SK-N-SH (cell line): Measurements from ENCODE around the gene TOPBP1. TPM values are rescaled to one million over a fixed set of nuclear protein-coding genes. Genes with fewer than 3 reads are reported as not detected.
A peak's percentile ranks its signal among the peaks of the same experiment; 100 is the strongest.

ENCODE experiments used
- CTCF ChIA-PET: fragments of 300-600, 350-600 bp; formaldehyde crosslinking; extraction: SDS; loops from one replicate; lab custom pipeline; 2021; lab: Yijun Ruan, JAX
- POLR2A ChIA-PET: fragments of 350-600 bp; sonication (Branson Sonifier 250); formaldehyde crosslinking; extraction: SDS; loops from one replicate; lab custom pipeline; 2020; ENCODE audit warnings: antibody characterized with exemption, inconsistent platforms; lab: Yijun Ruan, JAX
- DNase-seq: peaks from one replicate; pipeline ENCODE4 v3.0.0; 2012
- H2AFZ ChIP-seq: fragments of 200-600 bp; sonication (generic); 2 replicates; pipeline ENCODE4 v1.8.1; 2016; ENCODE audit warnings: antibody characterized with exemption, mild to moderate bottlenecking, low read depth
- H3F3A ChIP-seq: fragments of 200-600 bp; sonication (generic); replicated peaks from 2 replicates; pipeline ENCODE3; 2016; ENCODE audit warnings: antibody characterized with exemption, mild to moderate bottlenecking; ENCODE audit not compliant: insufficient read depth
- H3K27ac ChIP-seq, 2 experiments: fragments of 200-500 bp in 1 of 2; fragments of 200-600 bp in 1 of 2; sonication (Bioruptor generic) in 1 of 2; sonication (generic), shearing (Covaris generic) in 1 of 2; 2 replicates each; pipeline versions ENCODE4 v1.5.1 to v1.6.1; 2014 to 2016; ENCODE audit warnings: low read depth in 2 of 2, inconsistent platforms in 1 of 2, low read length in 1 of 2, mild to moderate bottlenecking in 1 of 2, mixed read lengths in 1 of 2
- H3K27me3 ChIP-seq: fragments of 200-600 bp; sonication (generic), shearing (Covaris generic); 2 replicates; pipeline ENCODE4 v1.6.1; 2016; ENCODE audit warnings: mixed run types; ENCODE audit not compliant: insufficient read depth
- H3K36me3 ChIP-seq, 2 experiments: fragments of 200-500 bp in 1 of 2; fragments of 200-600 bp in 1 of 2; sonication (Bioruptor generic) in 1 of 2; sonication (generic) in 1 of 2; replicated peaks in 1 of 2; 2 replicates each; pipeline versions ENCODE3 to v1.5.1; 2014 to 2016; ENCODE audit warnings: low read length in 1 of 2, mild to moderate bottlenecking in 1 of 2; ENCODE audit not compliant: insufficient read depth in 2 of 2, control insufficient read depth in 1 of 2
- H3K4me1 ChIP-seq, 2 experiments: fragments of 200-500 bp in 1 of 2; fragments of 200-600 bp in 1 of 2; sonication (Bioruptor generic) in 1 of 2; sonication (generic), shearing (Covaris generic) in 1 of 2; 2 replicates each; pipeline versions ENCODE4 v1.5.1 to v1.6.1; 2014 to 2016; ENCODE audit warnings: low read depth in 1 of 2, low read length in 1 of 2, mixed run types in 1 of 2; ENCODE audit not compliant: insufficient read depth in 2 of 2, control insufficient read depth in 1 of 2
- H3K4me2 ChIP-seq: fragments of 200-600 bp; sonication (generic), shearing (Covaris generic); 2 replicates; pipeline ENCODE4 v1.6.1; 2017; ENCODE audit warnings: mixed run types
- H3K4me3 ChIP-seq, 2 experiments: fragments of 200-500 bp in 1 of 2; fragments of 200-600 bp in 1 of 2; sonication (Bioruptor generic) in 1 of 2; sonication (generic), shearing (Covaris generic) in 1 of 2; 2 replicates each; pipeline versions ENCODE4 v1.5.1 to v1.8.1; 2014 to 2016; ENCODE audit warnings: low read depth in 2 of 2, inconsistent platforms in 1 of 2, low read length in 1 of 2, mild to moderate bottlenecking in 1 of 2, mixed read lengths in 1 of 2, moderate library complexity in 1 of 2
- H3K79me2 ChIP-seq: fragments of 200-600 bp; sonication (generic); 2 replicates; pipeline ENCODE4 v1.8.1; 2017; ENCODE audit warnings: mild to moderate bottlenecking; ENCODE audit not compliant: insufficient read depth
- H3K9ac ChIP-seq: fragments of 200-600 bp; sonication (generic); 2 replicates; pipeline ENCODE4 v1.6.1; 2017; ENCODE audit warnings: mixed run types
- H3K9me2 ChIP-seq: fragments of 200-600 bp; sonication (generic); 2 replicates; pipeline ENCODE4 v1.6.1; 2017; ENCODE audit warnings: mixed run types
- H3K9me3 ChIP-seq: fragments of 200-600 bp; sonication (generic); 2 replicates; pipeline ENCODE4 v1.6.1; 2017; ENCODE audit warnings: mixed run types, mild to moderate bottlenecking, moderate library complexity
- H4K20me1 ChIP-seq: fragments of 200-600 bp; sonication (generic); 2 replicates; pipeline ENCODE4 v1.6.1; 2017; ENCODE audit warnings: mild to moderate bottlenecking, mixed run types; ENCODE audit not compliant: insufficient read depth
- CHD2 ChIP-seq: fragments of 150-350 bp; IDR thresholded peaks from 2 replicates; pipeline ENCODE4 v1.6.1; 2018; ENCODE audit warnings: low read length; ENCODE audit not compliant: partially characterized antibody
- FOXJ3 ChIP-seq: sonication (generic); formaldehyde crosslinking; IDR thresholded peaks from 2 replicates; pipeline ENCODE4 v1.5.1; 2020; ENCODE audit warnings: mild to moderate bottlenecking, missing genetic modification reagents
- GATA2 ChIP-seq: sonication (generic); formaldehyde crosslinking; IDR thresholded peaks from 2 replicates; pipeline ENCODE4 v1.5.0; 2020; ENCODE audit warnings: mild to moderate bottlenecking, missing genetic modification reagents
- NFIC ChIP-seq: IDR thresholded peaks from 2 replicates; pipeline ENCODE4 v1.4.0; 2012; ENCODE audit warnings: borderline replicate concordance
- NRF1 ChIP-seq: IDR thresholded peaks from 2 replicates; pipeline ENCODE4 v1.6.1; 2012; ENCODE audit warnings: low read depth, mild to moderate bottlenecking, low read length
- RAD21 ChIP-seq: IDR thresholded peaks from 2 replicates; pipeline ENCODE4 v1.6.1; 2012; ENCODE audit warnings: mild to moderate bottlenecking, low read length
- RFX5 ChIP-seq: IDR thresholded peaks from 2 replicates; pipeline ENCODE4 v1.6.1; 2012; ENCODE audit warnings: mild to moderate bottlenecking, improper control_type of control experiment, low read length
- SIN3A ChIP-seq: IDR thresholded peaks from 2 replicates; pipeline ENCODE4 v1.6.1; 2012; ENCODE audit warnings: low read depth, mild to moderate bottlenecking, low read length, moderate library complexity, borderline replicate concordance
- TAF1 ChIP-seq: IDR thresholded peaks from 2 replicates; pipeline ENCODE4 v1.6.1; 2012; ENCODE audit warnings: low read depth, mild to moderate bottlenecking, low read length, moderate library complexity, borderline replicate concordance
- WGBS: methylation state at CpG from one replicate; pipeline ENCODE4 v1.1.6; 2017; ENCODE audit warnings: low lambda C conversion rate; 5-methylcytosine and 5-hydroxymethylcytosine counted together
- polyA plus RNA-seq, 3 experiments: library from polyadenylated mRNA; depleted of rRNA; stranded (reverse); fragments of >200 nt; gene quantifications; 2 replicates each; pipeline ENCODE4 v1.2.3, GENCODE V29; 2012
- TF ChIP-seq, protein P1 (sequence below): IDR thresholded peaks from 2 replicates; pipeline ENCODE4 v1.4.0; 2012; ENCODE audit warnings: low read depth
- TF ChIP-seq, protein P2 (sequence below): IDR thresholded peaks from 2 replicates; pipeline ENCODE4 v1.4.0; 2012; ENCODE audit warnings: low read depth, borderline replicate concordance
- TF ChIP-seq, protein P3 (sequence below): fragments of 200-600 bp; sonication (generic); IDR thresholded peaks from 2 replicates; pipeline ENCODE4 v1.6.1; 2017; ENCODE audit warnings: antibody characterized with exemption, mild to moderate bottlenecking, moderate library complexity
- TF ChIP-seq, protein P4 (sequence below): fragments of 150-350 bp; IDR thresholded peaks from 2 replicates; pipeline ENCODE4 v1.6.1; 2016; ENCODE audit warnings: mild to moderate bottlenecking, low read depth, low read length
- TF ChIP-seq, protein P5 (sequence below): IDR thresholded peaks from 2 replicates; pipeline ENCODE4 v1.4.0; 2012; ENCODE audit warnings: low read depth, borderline replicate concordance

The TOPBP1 gene
- polyA plus RNA-seq, 1 of the 3 experiments (the other 2 are of a cell fraction), result 15.7 TPM

DNA sequence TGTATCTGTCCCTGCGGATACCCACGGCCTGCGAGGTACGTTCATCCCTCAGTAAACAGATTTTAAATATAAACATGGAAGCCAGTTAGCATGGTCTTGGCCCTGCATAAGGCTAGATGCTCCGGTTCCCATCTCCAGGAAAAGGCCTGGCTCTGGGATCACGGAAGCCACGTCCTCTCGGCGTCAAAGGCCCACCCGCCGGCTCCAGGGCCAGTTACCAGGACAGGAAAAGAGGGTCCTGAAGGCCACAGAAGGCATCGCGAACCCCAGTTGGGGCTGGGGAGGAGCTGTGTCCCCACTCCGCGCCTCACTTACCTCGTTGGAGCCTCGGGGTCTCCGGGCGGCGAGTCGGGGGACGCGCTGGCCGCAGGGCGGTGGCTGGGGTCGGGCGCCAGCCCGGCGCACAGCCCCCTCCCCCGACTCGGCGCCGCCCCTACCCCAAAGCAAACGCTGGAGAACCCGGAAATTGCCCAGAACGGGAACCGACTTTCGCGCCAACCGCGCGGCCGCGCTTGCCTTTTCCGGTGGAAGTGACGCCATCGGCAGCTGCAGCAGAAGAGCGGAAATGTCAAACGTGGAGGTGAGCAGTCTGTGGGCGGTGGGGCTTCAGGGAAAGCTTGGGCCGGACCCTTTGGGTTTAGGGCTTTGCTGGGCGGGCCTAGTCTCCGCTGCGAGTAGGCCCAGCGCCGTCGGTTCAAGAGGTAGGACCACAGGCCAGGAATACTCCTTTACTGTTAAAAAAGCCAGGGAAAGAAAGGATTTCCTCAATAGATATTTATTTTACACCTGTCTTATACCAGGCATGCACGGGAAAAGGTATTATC is at the start of gene TOPBP1 (continued):
- peak; percentile 77 for TF ChIP-seq CHD2
- TF ChIP-seq, protein P1, sequence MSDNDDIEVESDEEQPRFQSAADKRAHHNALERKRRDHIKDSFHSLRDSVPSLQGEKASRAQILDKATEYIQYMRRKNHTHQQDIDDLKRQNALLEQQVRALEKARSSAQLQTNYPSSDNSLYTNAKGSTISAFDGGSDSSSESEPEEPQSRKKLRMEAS, result peak; percentile 80
- TF ChIP-seq, protein P2, sequence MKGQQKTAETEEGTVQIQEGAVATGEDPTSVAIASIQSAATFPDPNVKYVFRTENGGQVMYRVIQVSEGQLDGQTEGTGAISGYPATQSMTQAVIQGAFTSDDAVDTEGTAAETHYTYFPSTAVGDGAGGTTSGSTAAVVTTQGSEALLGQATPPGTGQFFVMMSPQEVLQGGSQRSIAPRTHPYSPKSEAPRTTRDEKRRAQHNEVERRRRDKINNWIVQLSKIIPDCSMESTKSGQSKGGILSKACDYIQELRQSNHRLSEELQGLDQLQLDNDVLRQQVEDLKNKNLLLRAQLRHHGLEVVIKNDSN, result no peak

DNA sequence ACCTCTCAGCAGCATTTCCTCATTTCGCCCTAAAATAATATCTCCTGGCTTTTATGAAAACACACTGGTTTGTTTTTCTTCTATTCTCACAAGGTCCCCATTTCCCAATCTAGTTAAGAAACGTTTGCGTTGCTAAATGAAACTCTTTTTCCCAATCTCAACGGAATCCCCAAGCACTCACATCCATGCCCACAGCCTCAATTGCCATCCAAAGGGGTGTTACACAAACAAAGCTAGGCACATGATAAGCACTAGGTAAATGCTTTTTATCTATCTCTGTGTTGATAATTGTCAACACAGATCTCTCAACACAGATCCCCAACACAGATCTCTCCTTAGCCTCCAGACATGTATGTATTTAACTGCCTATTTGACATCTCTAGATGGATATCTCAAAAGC is 49.3 kb upstream of the TOPBP1 start:
- H2AFZ ChIP-seq, result no peak overlapping the region
- no peaks in the 10 kb centered on the region for H3K9me3 ChIP-seq
- ChIA-PET CTCF (interaction anchor here (0.9 kb wide), 1 partner anchor 10 kb away, joined by 3 read pairs; no protein-coding TSS in a partner anchor), POLR2A (no interaction called here)
- no peaks in the 10 kb centered on the region for H3K36me3 ChIP-seq
- H3K4me1 ChIP-seq, result no peaks in the 10 kb centered on the region; a peak in 1 of 4 replicates
- H3K4me3 ChIP-seq, result no peak overlapping the region
- H3K9me2 ChIP-seq, result no peaks in the 10 kb centered on the region
- no peak overlapping the region for H3K4me2 ChIP-seq
- peaks cover 18% of the 10 kb centered on the region; the same call in 1 of the 2 replicates for H3K27me3 ChIP-seq
- 15% methylated on average over 4 of the region's 4 CpGs for WGBS
- H3K9ac ChIP-seq, result no peak overlapping the region
- no peaks in the 10 kb centered on the region for H4K20me1 ChIP-seq
- TF ChIP-seq, protein P3, sequence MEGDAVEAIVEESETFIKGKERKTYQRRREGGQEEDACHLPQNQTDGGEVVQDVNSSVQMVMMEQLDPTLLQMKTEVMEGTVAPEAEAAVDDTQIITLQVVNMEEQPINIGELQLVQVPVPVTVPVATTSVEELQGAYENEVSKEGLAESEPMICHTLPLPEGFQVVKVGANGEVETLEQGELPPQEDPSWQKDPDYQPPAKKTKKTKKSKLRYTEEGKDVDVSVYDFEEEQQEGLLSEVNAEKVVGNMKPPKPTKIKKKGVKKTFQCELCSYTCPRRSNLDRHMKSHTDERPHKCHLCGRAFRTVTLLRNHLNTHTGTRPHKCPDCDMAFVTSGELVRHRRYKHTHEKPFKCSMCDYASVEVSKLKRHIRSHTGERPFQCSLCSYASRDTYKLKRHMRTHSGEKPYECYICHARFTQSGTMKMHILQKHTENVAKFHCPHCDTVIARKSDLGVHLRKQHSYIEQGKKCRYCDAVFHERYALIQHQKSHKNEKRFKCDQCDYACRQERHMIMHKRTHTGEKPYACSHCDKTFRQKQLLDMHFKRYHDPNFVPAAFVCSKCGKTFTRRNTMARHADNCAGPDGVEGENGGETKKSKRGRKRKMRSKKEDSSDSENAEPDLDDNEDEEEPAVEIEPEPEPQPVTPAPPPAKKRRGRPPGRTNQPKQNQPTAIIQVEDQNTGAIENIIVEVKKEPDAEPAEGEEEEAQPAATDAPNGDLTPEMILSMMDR, result no peak
- TF ChIP-seq RFX5 (no peak), NRF1 (no peak), GATA2 (CRISPR knock-in tag) (peak; percentile 28; the same call in 1 of the 2 replicates), FOXJ3 (no peak)
- no peak for DNase-seq
- H3F3A ChIP-seq, result no peaks in the 10 kb centered on the region
- H3K79me2 ChIP-seq, result no peaks in the 10 kb centered on the region
- H3K27ac ChIP-seq, result no peak overlapping the region

DNA sequence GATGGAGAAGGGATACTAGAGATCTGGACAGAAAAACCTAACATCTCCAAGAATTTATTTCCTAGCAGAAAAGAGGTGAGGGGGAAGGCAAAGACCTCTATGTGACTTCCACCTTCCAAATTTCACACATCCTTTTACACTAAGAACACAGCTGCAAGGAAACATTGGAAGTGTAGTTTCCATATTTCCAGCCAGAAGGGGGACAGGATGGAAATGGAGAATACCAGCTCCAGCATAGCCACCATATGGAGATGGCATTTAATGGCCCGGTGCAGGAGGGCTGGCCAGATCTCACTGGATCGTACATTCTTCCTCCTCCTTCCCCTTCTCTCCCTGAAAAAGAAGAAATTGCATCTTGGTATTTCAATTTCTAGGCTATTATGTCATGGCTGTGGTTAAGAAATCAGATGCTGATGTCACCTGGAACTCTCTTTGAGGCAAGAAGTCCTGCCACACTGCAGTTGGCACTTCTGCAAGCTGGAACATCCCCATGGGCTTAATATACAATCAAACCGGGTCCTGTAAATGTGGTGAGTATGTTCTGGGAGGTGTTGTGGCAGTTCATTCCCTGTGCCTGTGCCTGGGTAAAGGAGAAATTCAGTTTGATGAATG is 47.5 kb upstream of the TOPBP1 start:
- Histone ChIP-seq H3K9me2 (no peaks in the 10 kb centered on the region), H3K79me2 (no peaks in the 10 kb centered on the region), H3F3A (no peaks in the 10 kb centered on the region), H4K20me1 (no peaks in the 10 kb centered on the region), H2AFZ (no peak overlapping the region), H3K4me3 (no peak overlapping the region), H3K36me3 (no peaks in the 10 kb centered on the region), H3K4me2 (no peak overlapping the region), H3K4me1 (no peaks in the 10 kb centered on the region; a peak in 1 of 4 replicates), H3K9ac (no peak overlapping the region), H3K27ac (no peak overlapping the region), H3K9me3 (no peaks in the 10 kb centered on the region), H3K27me3 (peaks cover 18% of the 10 kb centered on the region; the same call in 1 of the 2 replicates)
- DNase-seq, result no peak
- ChIA-PET CTCF (interaction anchor here (0.6 to 1.4 kb wide), 5 partner anchors 10 to 1442 kb away, joined by 3 to 4 read pairs (median 3); no protein-coding TSS in a partner anchor), POLR2A (no interaction called here)
- WGBS, result 6% methylated on average over 3 of the region's 3 CpGs
- TF ChIP-seq NFIC (no peak), SIN3A (no peak), TAF1 (no peak), RAD21 (no peak)
- TF ChIP-seq, protein P2, result no peak
- TF ChIP-seq, protein P4, sequence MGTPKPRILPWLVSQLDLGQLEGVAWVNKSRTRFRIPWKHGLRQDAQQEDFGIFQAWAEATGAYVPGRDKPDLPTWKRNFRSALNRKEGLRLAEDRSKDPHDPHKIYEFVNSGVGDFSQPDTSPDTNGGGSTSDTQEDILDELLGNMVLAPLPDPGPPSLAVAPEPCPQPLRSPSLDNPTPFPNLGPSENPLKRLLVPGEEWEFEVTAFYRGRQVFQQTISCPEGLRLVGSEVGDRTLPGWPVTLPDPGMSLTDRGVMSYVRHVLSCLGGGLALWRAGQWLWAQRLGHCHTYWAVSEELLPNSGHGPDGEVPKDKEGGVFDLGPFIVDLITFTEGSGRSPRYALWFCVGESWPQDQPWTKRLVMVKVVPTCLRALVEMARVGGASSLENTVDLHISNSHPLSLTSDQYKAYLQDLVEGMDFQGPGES, result no peak
- TF ChIP-seq, protein P5, sequence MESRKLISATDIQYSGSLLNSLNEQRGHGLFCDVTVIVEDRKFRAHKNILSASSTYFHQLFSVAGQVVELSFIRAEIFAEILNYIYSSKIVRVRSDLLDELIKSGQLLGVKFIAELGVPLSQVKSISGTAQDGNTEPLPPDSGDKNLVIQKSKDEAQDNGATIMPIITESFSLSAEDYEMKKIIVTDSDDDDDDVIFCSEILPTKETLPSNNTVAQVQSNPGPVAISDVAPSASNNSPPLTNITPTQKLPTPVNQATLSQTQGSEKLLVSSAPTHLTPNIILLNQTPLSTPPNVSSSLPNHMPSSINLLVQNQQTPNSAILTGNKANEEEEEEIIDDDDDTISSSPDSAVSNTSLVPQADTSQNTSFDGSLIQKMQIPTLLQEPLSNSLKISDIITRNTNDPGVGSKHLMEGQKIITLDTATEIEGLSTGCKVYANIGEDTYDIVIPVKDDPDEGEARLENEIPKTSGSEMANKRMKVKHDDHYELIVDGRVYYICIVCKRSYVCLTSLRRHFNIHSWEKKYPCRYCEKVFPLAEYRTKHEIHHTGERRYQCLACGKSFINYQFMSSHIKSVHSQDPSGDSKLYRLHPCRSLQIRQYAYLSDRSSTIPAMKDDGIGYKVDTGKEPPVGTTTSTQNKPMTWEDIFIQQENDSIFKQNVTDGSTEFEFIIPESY, result no peak
